H1 (cell line): ENCODE data around the gene NOL9.

Experiments
- GABPA ChIP-seq: IDR thresholded peaks from 2 replicates; pipeline ENCODE4 v1.6.1; 2011; ENCODE audit warnings: mild to moderate bottlenecking, low read length, moderate library complexity, borderline replicate concordance; ENCODE audit not compliant: insufficient read depth
- MAFK ChIP-seq: IDR thresholded peaks from 2 replicates; pipeline ENCODE4 v1.6.1; 2012; ENCODE audit warnings: low read depth, mild to moderate bottlenecking, improper control_type of control experiment, low read length
- NRF1 ChIP-seq: IDR thresholded peaks from 2 replicates; pipeline ENCODE4 v1.6.1; 2011; ENCODE audit warnings: mild to moderate bottlenecking, low read depth, low read length, improper control_type of control experiment
- POLR2A ChIP-seq, 2 experiments: IDR thresholded peaks; 1 replicate in 1 of 2; 2 replicates in 1 of 2; pipeline ENCODE4 v1.6.1; 2011; ENCODE audit warnings: low read depth in 2 of 2, low read length in 2 of 2, mild to moderate bottlenecking in 2 of 2; ENCODE audit errors: control extremely low read depth in 1 of 2
- RAD21 ChIP-seq, 2 experiments: IDR thresholded peaks in 1 of 2; conservative IDR thresholded peaks in 1 of 2; 2 replicates each; pipeline ENCODE4 v1.6.1; 2011; ENCODE audit warnings: low read depth in 2 of 2, low read length in 2 of 2, improper control_type of control experiment in 1 of 2, inconsistent platforms in 1 of 2, mild to moderate bottlenecking in 1 of 2, moderate library complexity in 1 of 2
- SP1 ChIP-seq: IDR thresholded peaks from 2 replicates; pipeline ENCODE4 v1.6.1; 2011; ENCODE audit warnings: low read depth, low read length
- TF ChIP-seq, protein P1 (sequence below), 3 experiments: IDR thresholded peaks; 1 replicate in 2 of 3; 2 replicates in 1 of 3; pipeline versions ENCODE4 v1.5.1 to v1.6.1; 2011; ENCODE audit warnings: low read length in 3 of 3, mild to moderate bottlenecking in 3 of 3, inconsistent platforms in 2 of 3, low read depth in 1 of 3, moderate library complexity in 1 of 3; ENCODE audit not compliant: insufficient read depth in 1 of 3; ENCODE audit errors: control extremely low read depth in 1 of 3

DNA sequence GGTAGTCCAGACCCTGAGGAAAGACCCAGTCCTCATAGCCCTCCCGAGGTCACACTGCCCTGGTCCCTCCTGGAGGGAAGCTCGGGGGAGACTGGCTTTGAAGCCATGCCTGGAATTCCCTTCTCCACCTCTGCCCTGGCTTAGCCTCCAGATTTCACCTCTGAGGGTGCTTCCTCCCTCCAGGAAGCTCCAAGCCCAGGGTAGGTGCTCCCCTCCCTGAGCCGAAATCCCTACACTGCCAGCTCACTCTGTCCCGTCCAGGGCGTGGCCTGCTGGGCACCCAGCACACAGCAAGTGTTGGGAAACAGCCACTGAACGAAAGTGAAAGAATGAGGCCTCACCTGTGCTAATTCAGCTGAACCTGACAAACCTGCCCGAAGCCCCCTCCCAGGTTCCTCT is 82.3 kb downstream of the NOL9 start:
- TF ChIP-seq, protein P1, sequence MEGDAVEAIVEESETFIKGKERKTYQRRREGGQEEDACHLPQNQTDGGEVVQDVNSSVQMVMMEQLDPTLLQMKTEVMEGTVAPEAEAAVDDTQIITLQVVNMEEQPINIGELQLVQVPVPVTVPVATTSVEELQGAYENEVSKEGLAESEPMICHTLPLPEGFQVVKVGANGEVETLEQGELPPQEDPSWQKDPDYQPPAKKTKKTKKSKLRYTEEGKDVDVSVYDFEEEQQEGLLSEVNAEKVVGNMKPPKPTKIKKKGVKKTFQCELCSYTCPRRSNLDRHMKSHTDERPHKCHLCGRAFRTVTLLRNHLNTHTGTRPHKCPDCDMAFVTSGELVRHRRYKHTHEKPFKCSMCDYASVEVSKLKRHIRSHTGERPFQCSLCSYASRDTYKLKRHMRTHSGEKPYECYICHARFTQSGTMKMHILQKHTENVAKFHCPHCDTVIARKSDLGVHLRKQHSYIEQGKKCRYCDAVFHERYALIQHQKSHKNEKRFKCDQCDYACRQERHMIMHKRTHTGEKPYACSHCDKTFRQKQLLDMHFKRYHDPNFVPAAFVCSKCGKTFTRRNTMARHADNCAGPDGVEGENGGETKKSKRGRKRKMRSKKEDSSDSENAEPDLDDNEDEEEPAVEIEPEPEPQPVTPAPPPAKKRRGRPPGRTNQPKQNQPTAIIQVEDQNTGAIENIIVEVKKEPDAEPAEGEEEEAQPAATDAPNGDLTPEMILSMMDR (IDR thresholded peaks at IDR 0.05; ENCODE audit: control extremely low read depth in 1 of 3, insufficient read depth in 1 of 3, low read depth in 1 of 3, low read length in 3 of 3), result no peak
- TF ChIP-seq GABPA (no peak), NRF1 (no peak), RAD21 (IDR thresholded peaks at IDR 0.05 in 1 of 2, conservative IDR thresholded peaks at IDR 0.05 in 1 of 2; ENCODE audit: low read depth in 2 of 2, low read length in 2 of 2) (no peak), SP1 (no peak), POLR2A (IDR thresholded peaks at IDR 0.05; ENCODE audit: control extremely low read depth in 1 of 2, low read depth in 2 of 2, low read length in 2 of 2) (no peak), MAFK (no peak)
